Stomach (tissue), 9 donors: Measurements from ENCODE around the gene CRYGB. TPM values are rescaled to one million over a fixed set of nuclear protein-coding genes. Genes with fewer than 3 reads are reported as not detected.

Experiments used
- DNase-seq, 2 donors: peaks; one replicate each; pipeline versions ENCODE4 v3.0.0 to v3.0.0-alpha.2; 2013 to 2019
- H3K27ac ChIP-seq, 5 donors: fragments of 200-600 bp in 4 of 5; sonication (generic) in 4 of 5; one replicate each; pipeline ENCODE4 v1.5.1; 2013 to 2019; ENCODE audit warnings: mild to moderate bottlenecking in 1 of 5, moderate library complexity in 1 of 5
- H3K27me3 ChIP-seq, 3 donors: fragments of 200-600 bp; sonication (generic); one replicate each; pipeline ENCODE4 v1.5.1; 2017 to 2019; ENCODE audit warnings: mixed run types in 1 of 3
- H3K36me3 ChIP-seq, 4 donors: fragments of 200-600 bp; sonication (generic); 1 replicate in 3 of 4; 2 replicates in 1 of 4; pipeline ENCODE4 v1.5.1; 2016 to 2019
- H3K4me1 ChIP-seq, 4 donors: fragments of 200-600 bp; sonication (generic); one replicate each; pipeline ENCODE4 v1.5.1; 2016 to 2019
- H3K4me3 ChIP-seq, 4 donors: fragments of 200-600 bp; sonication (generic) in 3 of 4; one replicate each; pipeline ENCODE4 v1.5.1; 2016 to 2019; ENCODE audit warnings: mild to moderate bottlenecking in 1 of 4
- H3K9me3 ChIP-seq, 4 donors: fragments of 200-600 bp; sonication (generic); one replicate each; pipeline ENCODE4 v1.5.1; 2016 to 2019
- CTCF ChIP-seq, 7 experiments: fragments of 450-650 bp in 4 of 7; fragments of 200-600 bp in 3 of 7; sonication (generic) in 3 of 7; IDR thresholded peaks; one replicate each; pipeline ENCODE4 v1.5.1; 2016 to 2019; ENCODE audit warnings: antibody characterized with exemption in 7 of 7, control low read depth in 2 of 7, mild to moderate bottlenecking in 1 of 7
- EP300 ChIP-seq: sonication (generic); formaldehyde crosslinking; IDR thresholded peaks from one replicate; pipeline ENCODE4 v1.6.1; 2017; ENCODE audit warnings: antibody characterized with exemption
- POLR2A ChIP-seq, 4 donors: fragments of 450-650 bp; IDR thresholded peaks; one replicate each; pipeline ENCODE4 v1.6.1; 2016; ENCODE audit warnings: antibody characterized with exemption in 4 of 4, control low read depth in 2 of 4, mild to moderate bottlenecking in 1 of 4, moderate library complexity in 1 of 4
- POLR2AphosphoS5 ChIP-seq, 3 donors: sonication (generic); formaldehyde crosslinking; IDR thresholded peaks; one replicate each; pipeline ENCODE4 v1.6.1; 2016; ENCODE audit warnings: antibody characterized with exemption in 3 of 3
- WGBS, 5 donors: extraction: QIAGEN DNeasy Blood & Tissue Kit in 3 of 5; methylation state at CpG; one replicate each; pipeline versions ENCODE4 v1.1.5 to v1.1.7; 2013 to 2018; 5-methylcytosine and 5-hydroxymethylcytosine counted together
- intact Hi-C: fragments of 100-400 bp; cut with DNase I; formaldehyde crosslinking; loops from one replicate; pipeline ENCODE4 v1.15.1; 2023; ENCODE audit warnings: low total_unique reads
- polyA plus RNA-seq, 3 donors: library from polyadenylated mRNA; stranded (reverse); fragments of 200-250 nt; gene quantifications; one replicate each; pipeline ENCODE4 v1.2.3, GENCODE V29; 2013
- total RNA-seq, 5 donors: library from RNA; depleted of rRNA; stranded (reverse); fragments of >200 nt; gene quantifications; one replicate each; pipeline versions ENCODE4 v1.1.0 to v1.2.3, GENCODE V29; 2014 to 2016
- donor health status: healthy with polysubstance abuse.
- donor health status: Bipolar disorder and iron deficiency.
- donor health status: healthy.

Gene CRYGB
- total and polyA plus RNA-seq, 8 donors, result not detected

GRCh38 chr2:208189069-208189809, 43.3 kb upstream of the CRYGB start:
- 77 to 87% (median 84%) methylated on average over 5 of the region's 5 CpGs for WGBS, 5 donors
- no peak for DNase-seq
- Histone ChIP-seq H3K27ac (no peak overlapping the region), H3K36me3 (no peaks in the 10 kb centered on the region), H3K4me3 (no peak overlapping the region), H3K9me3 (no peaks in the 10 kb centered on the region), H3K4me1 (peaks cover 0 to under 1% (median 0%) of the 10 kb centered on the region in 4 donors), H3K27me3 (peaks cover 0 to 13% (median 0%) of the 10 kb centered on the region in 3 donors)
- intact Hi-C loops, result no loop called here
- TF ChIP-seq POLR2AphosphoS5 (IDR thresholded peaks at IDR 0.05), result no peak
- no peak for TF ChIP-seq CTCF (IDR thresholded peaks at IDR 0.05)
- TF ChIP-seq POLR2A (IDR thresholded peaks at IDR 0.05), result no peak
- no peak for TF ChIP-seq EP300

GRCh38 chr2:208186893-208187292, 40.9 kb upstream of the CRYGB start:
- 68 to 87% (median 76%) methylated on average over 2 of the region's 2 CpGs for WGBS, 5 donors
- H3K27me3 ChIP-seq, result peaks cover 0 to 23% (median 0%) of the 10 kb centered on the region in 3 donors
- TF ChIP-seq CTCF (IDR thresholded peaks at IDR 0.05) (no peak), POLR2A (IDR thresholded peaks at IDR 0.05) (no peak), POLR2AphosphoS5 (IDR thresholded peaks at IDR 0.05) (no peak), EP300 (no peak)
- no peaks in the 10 kb centered on the region for H3K9me3 ChIP-seq
- H3K4me1 ChIP-seq, result peaks cover 0 to 5% (median 0%) of the 10 kb centered on the region in 4 donors
- no peaks in the 10 kb centered on the region for H3K36me3 ChIP-seq
- H3K4me3 ChIP-seq, result no peak overlapping the region
- no peak for DNase-seq
- H3K27ac ChIP-seq, result no peak overlapping the region
- intact Hi-C loops, result no loop called here

GRCh38 chr2:208186465-208186864, 40.5 kb upstream of the CRYGB start:
- Histone ChIP-seq H3K9me3 (no peaks in the 10 kb centered on the region), H3K4me1 (peaks cover 0 to 5% (median 0%) of the 10 kb centered on the region in 4 donors), H3K27ac (no peak overlapping the region), H3K4me3 (no peak overlapping the region), H3K36me3 (no peaks in the 10 kb centered on the region), H3K27me3 (peaks cover 0 to 23% (median 0%) of the 10 kb centered on the region in 3 donors)
- no peak for TF ChIP-seq POLR2AphosphoS5 (IDR thresholded peaks at IDR 0.05)
- 65 to 74% (median 71%) methylated on average over 5 of the region's 5 CpGs for WGBS, 5 donors
- intact Hi-C loops, result no loop called here
- DNase-seq, result no peak

GRCh38 chr2:208183972-208184705, 38.2 kb upstream of the CRYGB start:
- TF ChIP-seq POLR2AphosphoS5 (IDR thresholded peaks at IDR 0.05), result no peak
- H3K4me3 ChIP-seq, result no peak overlapping the region
- no peaks in the 10 kb centered on the region for H3K9me3 ChIP-seq
- H3K36me3 ChIP-seq, result no peaks in the 10 kb centered on the region
- 28 to 37% (median 30%) methylated on average over 12 of the region's 12 CpGs for WGBS, 5 donors
- H3K27me3 ChIP-seq, result peaks cover 0 to 15% (median 0%) of the 10 kb centered on the region in 3 donors
- peaks cover 0 to 5% (median 0%) of the 10 kb centered on the region in 4 donors for H3K4me1 ChIP-seq
- intact Hi-C loops, result no loop called here
- H3K27ac ChIP-seq, result no peak overlapping the region
- no peak for DNase-seq

- TF ChIP-seq CTCF (IDR thresholded peaks at IDR 0.05) (no peak), POLR2AphosphoS5 (IDR thresholded peaks at IDR 0.05) (no peak), EP300 (no peak), POLR2A (IDR thresholded peaks at IDR 0.05) (no peak)
- Histone ChIP-seq H3K9me3 (no peaks in the 10 kb centered on the region), H3K27me3 (peaks cover 0 to 15% (median 0%) of the 10 kb centered on the region in 3 donors), H3K4me1 (peaks cover 0 to 5% (median 0%) of the 10 kb centered on the region in 4 donors), H3K36me3 (no peaks in the 10 kb centered on the region), H3K4me3 (no peak overlapping the region), H3K27ac (no peak overlapping the region)
- no peak for DNase-seq
- intact Hi-C loops, result no loop called here
- 24 to 54% (median 38%) methylated on average over 7 of the region's 7 CpGs for WGBS, 5 donors
Observed at GRCh38 chr2:208183526-208183925, 37.6 kb upstream of the CRYGB start.
